IMR-90 (cell line): Measurements from ENCODE around the gene SLC41A1. TPM values are rescaled to one million over a fixed set of nuclear protein-coding genes. Genes with fewer than 3 reads are reported as not detected.

Experiments used
- ATAC-seq: fragments of 200-7000 bp; cut with Tn5 transposase; 2 replicates; pipeline ENCODE4 v1.9.1; 2020; ENCODE audit warnings: low read depth, mild to moderate bottlenecking, moderate library complexity
- BruUV-seq: library from RNA; stranded (reverse); fragments of 400-500 nt; replicated peaks from 2 replicates; lab custom pipeline; 2021; lab: Mats Ljungman, UMichigan
- CTCF ChIA-PET: fragments of 300-600 bp; formaldehyde crosslinking; extraction: SDS; loops from one replicate; lab custom pipeline; 2021; ENCODE audit warnings: antibody characterized with exemption; lab: Yijun Ruan, JAX
- POLR2A ChIA-PET: fragments of 300-600 bp; sonication (Branson Sonifier 250); formaldehyde crosslinking; loops from one replicate; lab custom pipeline; 2022; ENCODE audit warnings: antibody characterized with exemption; ENCODE audit not compliant: unreplicated experiment; lab: Charles Lee
- DNase-seq: peaks from one replicate; pipeline ENCODE4 v3.0.0; 2013
- H2AFZ ChIP-seq: replicated peaks from 2 replicates; pipeline ENCODE3; 2013; ENCODE audit warnings: low read length, mild to moderate bottlenecking; ENCODE audit not compliant: poor library complexity
- H2AK5ac ChIP-seq: 2 replicates; pipeline ENCODE4 v1.6.1; 2013; ENCODE audit warnings: low read depth, low read length, inconsistent platforms
- H2AK9ac ChIP-seq: replicated peaks from 2 replicates; pipeline ENCODE3; 2013; ENCODE audit warnings: mild to moderate bottlenecking, low read depth, low read length, moderate library complexity; ENCODE audit not compliant: poor library complexity
- H2BK120ac ChIP-seq: 2 replicates; pipeline ENCODE4 v1.6.1; 2013; ENCODE audit warnings: low read depth, low read length, inconsistent platforms
- H2BK15ac ChIP-seq: 3 replicates; pipeline ENCODE4 v1.6.1; 2013; ENCODE audit warnings: low read depth, low read length, inconsistent platforms
- H2BK20ac ChIP-seq: 2 replicates; pipeline ENCODE4 v1.6.1; 2013; ENCODE audit warnings: low read depth, mild to moderate bottlenecking, inconsistent platforms, low read length, moderate library complexity
- H2BK5ac ChIP-seq: 2 replicates; pipeline ENCODE4 v1.6.1; 2013; ENCODE audit warnings: mild to moderate bottlenecking, low read depth, low read length, inconsistent platforms; ENCODE audit not compliant: poor library complexity, severe bottlenecking
- H3K14ac ChIP-seq: replicated peaks from 2 replicates; pipeline ENCODE4 v1.6.1; 2013; ENCODE audit warnings: low read depth, low read length, inconsistent platforms
- H3K18ac ChIP-seq: 2 replicates; pipeline ENCODE4 v1.6.1; 2013; ENCODE audit warnings: low read depth, low read length, control low read depth
- H3K23ac ChIP-seq: 2 replicates; pipeline ENCODE4 v1.6.1; 2013; ENCODE audit warnings: low read depth, low read length, inconsistent platforms
- H3K27ac ChIP-seq: 2 replicates; pipeline ENCODE4 v1.5.1; 2013; ENCODE audit warnings: mild to moderate bottlenecking, control low read depth, low read length; ENCODE audit not compliant: insufficient read depth
- H3K27me3 ChIP-seq: 2 replicates; pipeline ENCODE4 v1.6.1; 2013; ENCODE audit warnings: low read length; ENCODE audit not compliant: control insufficient read depth, insufficient read depth
- H3K36me3 ChIP-seq: 2 replicates; pipeline ENCODE4 v1.6.1; 2013; ENCODE audit warnings: low read length, mixed read lengths; ENCODE audit not compliant: control insufficient read depth, insufficient read depth
- H3K4ac ChIP-seq: 2 replicates; pipeline ENCODE4 v1.6.1; 2013; ENCODE audit warnings: low read depth, low read length, inconsistent platforms
- H3K4me1 ChIP-seq: 2 replicates; pipeline ENCODE4 v1.6.1; 2013; ENCODE audit warnings: low read length, mixed read lengths; ENCODE audit not compliant: control insufficient read depth, insufficient read depth
- H3K4me2 ChIP-seq: 2 replicates; pipeline ENCODE4 v1.6.1; 2013; ENCODE audit warnings: low read depth, mild to moderate bottlenecking, control low read depth, low read length, moderate library complexity
- H3K4me3 ChIP-seq: 2 replicates; pipeline ENCODE4 v1.5.1; 2013; ENCODE audit warnings: low read depth, mild to moderate bottlenecking, control low read depth, low read length, moderate library complexity; ENCODE audit not compliant: insufficient read depth
- H3K56ac ChIP-seq: 2 replicates; pipeline ENCODE4 v1.6.1; 2013; ENCODE audit warnings: low read length, inconsistent platforms; ENCODE audit not compliant: insufficient read depth; ENCODE audit errors: extremely low read depth
- H3K79me1 ChIP-seq, 2 experiments: 2 replicates each; pipeline ENCODE4 v1.6.1; 2013; ENCODE audit warnings: low read length in 2 of 2, inconsistent platforms in 1 of 2, low read depth in 1 of 2
- H3K9ac ChIP-seq: 2 replicates; pipeline ENCODE4 v1.6.1; 2013; ENCODE audit warnings: low read depth, low read length, control low read depth
- H3K9me1 ChIP-seq: 2 replicates; pipeline ENCODE4 v1.6.1; 2013; ENCODE audit warnings: low read length, inconsistent platforms; ENCODE audit not compliant: insufficient read depth
- H3K9me3 ChIP-seq: 2 replicates; pipeline ENCODE4 v1.6.1; 2013; ENCODE audit warnings: low read length; ENCODE audit not compliant: control insufficient read depth, insufficient read depth
- H4K20me1 ChIP-seq: 2 replicates; pipeline ENCODE4 v1.6.1; 2013; ENCODE audit warnings: low read length, inconsistent platforms; ENCODE audit not compliant: insufficient read depth
- H4K5ac ChIP-seq: 2 replicates; pipeline ENCODE4 v1.6.1; 2013; ENCODE audit warnings: mild to moderate bottlenecking, low read depth, low read length, control low read depth
- H4K8ac ChIP-seq, 2 experiments: 2 replicates each; pipeline ENCODE4 v1.6.1; 2013; ENCODE audit warnings: low read depth in 2 of 2, low read length in 2 of 2, control low read depth in 1 of 2, inconsistent platforms in 1 of 2
- H4K91ac ChIP-seq: 2 replicates; pipeline ENCODE4 v1.6.1; 2013; ENCODE audit warnings: low read depth, low read length, inconsistent platforms; ENCODE audit not compliant: insufficient read depth
- FOS ChIP-seq: fragments of 150-350 bp; IDR thresholded peaks from 2 replicates; pipeline ENCODE4 v1.6.1; 2016; ENCODE audit warnings: low read depth, low read length
- MXI1 ChIP-seq: IDR thresholded peaks from 2 replicates; pipeline ENCODE4 v1.6.1; 2012; ENCODE audit warnings: low read depth, mild to moderate bottlenecking, low read length, moderate library complexity, borderline replicate concordance
- USF2 ChIP-seq: fragments of 150-350 bp; IDR thresholded peaks from 2 replicates; pipeline ENCODE4 v1.6.1; 2017; ENCODE audit warnings: mild to moderate bottlenecking, antibody characterized with exemption, low read length, low read depth
- WGBS, 2 experiments: methylation state at CpG; one replicate each; pipeline versions ENCODE4 v1.1.5 to v1.1.7; 2013; ENCODE audit warnings: missing lambda C conversion rate in 2 of 2; ENCODE audit not compliant: insufficient read length in 1 of 2; ENCODE audit errors: extremely low coverage in 2 of 2; 5-methylcytosine and 5-hydroxymethylcytosine counted together
- dilution Hi-C: fragments of 300-500 bp; cut with HindIII; formaldehyde crosslinking; loops from one replicate; pipeline ENCODE4 v1.14.3; 2018; ENCODE audit warnings: low sequenced_read_pairs; ENCODE audit not compliant: unreplicated experiment
- in situ Hi-C: fragments of 300-500 bp; cut with MboI; formaldehyde crosslinking; loops from 3 replicates; pipeline ENCODE4 v1.14.3; 2019; ENCODE audit warnings: low sequenced_read_pairs, inconsistent platforms, mixed read lengths
- intact Hi-C: fragments of 100-400 bp; cut with micrococcal nuclease; formaldehyde crosslinking; loops from 2 replicates; pipeline ENCODE4 v1.10.0; 2022
- polyA plus RNA-seq, 3 experiments: library from polyadenylated mRNA; depleted of rRNA; stranded (reverse); fragments of >200 nt; gene quantifications; 2 replicates each; pipeline ENCODE4 v1.2.3, GENCODE V29; 2012; ENCODE audit warnings: low replicate concordance in 1 of 3
- total RNA-seq: library from RNA; depleted of rRNA; stranded (reverse); fragments of >200 nt; gene quantifications from 2 replicates; pipeline ENCODE4 v1.2.3, GENCODE V29; 2012

SLC41A1 gene
- total and polyA plus RNA-seq, 2 of the 4 experiments (the other 2 are of a cell fraction), result 6.3 to 26.3 TPM

DNA sequence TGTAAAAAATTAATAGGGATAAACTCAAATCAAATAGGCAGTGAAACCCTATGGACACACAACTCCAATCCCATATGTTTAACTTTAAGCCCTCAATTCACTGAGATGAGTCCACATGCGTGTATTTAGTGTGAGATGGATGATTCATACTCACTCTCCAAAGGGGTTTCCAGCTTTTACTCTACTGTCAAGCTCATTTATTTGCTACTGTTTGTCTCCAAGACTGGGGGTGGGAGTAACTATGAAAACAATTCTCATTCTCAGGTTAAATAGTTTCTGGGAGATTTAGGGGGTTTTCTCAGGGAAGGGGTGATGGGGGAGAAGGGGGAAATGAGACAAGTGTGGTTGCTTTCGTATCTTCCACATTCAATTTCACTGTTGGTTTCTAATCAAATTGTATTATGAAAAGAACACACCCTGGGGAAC lies 40.4 kb downstream of the SLC41A1 start:
- POLR2A ChIA-PET, result no interaction called here
- WGBS, 2 experiments, result no CpG with 5 or more reads among the region's 2 CpGs

More for the DNA sequence above, 40.4 kb downstream of the SLC41A1 start:
- no peak overlapping the region for H3K4me3 ChIP-seq
- H2BK15ac ChIP-seq, result no peak overlapping the region
- no peak overlapping the region for H3K23ac ChIP-seq
- BruUV-seq, result no TSS peak
- H3K79me1 ChIP-seq, result peaks cover 0 to 4% of the 10 kb centered on the region in 2 experiments; a peak in 1 of 4 replicates
- H3K9me3 ChIP-seq, result no peaks in the 10 kb centered on the region
- H3K9ac ChIP-seq, result no peak overlapping the region
- H2BK5ac ChIP-seq, result no peak overlapping the region
- no peak overlapping the region for H3K56ac ChIP-seq
- ATAC-seq, result no peak; the same call in 1 of the 2 replicates
- H3K4ac ChIP-seq, result no peak overlapping the region
- H4K91ac ChIP-seq, result no peak overlapping the region
- no peak overlapping the region for H3K27ac ChIP-seq
- no peaks in the 10 kb centered on the region for H4K20me1 ChIP-seq
- H2AFZ ChIP-seq, result no peak overlapping the region
- no peak overlapping the region for H3K4me2 ChIP-seq
- peaks cover 19% of the 10 kb centered on the region for H3K9me1 ChIP-seq
- no peaks in the 10 kb centered on the region for H3K36me3 ChIP-seq
- H4K5ac ChIP-seq, result no peak overlapping the region
- no peak overlapping the region for H4K8ac ChIP-seq
- peaks cover 10% of the 10 kb centered on the region for H3K4me1 ChIP-seq
- in situ Hi-C loops, result no loop called here
- CTCF ChIA-PET, result interaction anchor here (1.0 to 1.4 kb wide), 4 partner anchors 9 to 205 kb away, joined by 3 to 5 read pairs (median 4); no protein-coding TSS in a partner anchor
- TF ChIP-seq USF2 (no peak), FOS (0 out of 2 replicates have a peak, but pooled peaks have one; percentile 13), MXI1 (no peak)
- no peak overlapping the region for H2AK9ac ChIP-seq
- intact Hi-C loops, result no loop called here
- H2AK5ac ChIP-seq, result no peak overlapping the region
- dilution Hi-C loops, result no loop called here
- no peak overlapping the region for H2BK120ac ChIP-seq
- H3K18ac ChIP-seq, result no peak overlapping the region
- no peak overlapping the region for H3K14ac ChIP-seq
- peak; percentile 67 for DNase-seq
- H3K27me3 ChIP-seq, result no peaks in the 10 kb centered on the region; the same call in 1 of the 2 replicates
- H2BK20ac ChIP-seq, result no peak overlapping the region
